HG03097 (cell line): ENCODE data around the gene TAF11L4.
"Not testable (repeated sequence)": the region's sequence is repeated elsewhere in the genome, so short reads cannot be mapped to it uniquely, and the experiment has no call there.

Experiments
- ATAC-seq: cut with Tn5 transposase; IDR thresholded peaks from one replicate; pipeline ENCODE4 v1.9.1; 2021; ENCODE audit not compliant: unreplicated experiment, low FRiP score

The TAF11L4 gene

DNA sequence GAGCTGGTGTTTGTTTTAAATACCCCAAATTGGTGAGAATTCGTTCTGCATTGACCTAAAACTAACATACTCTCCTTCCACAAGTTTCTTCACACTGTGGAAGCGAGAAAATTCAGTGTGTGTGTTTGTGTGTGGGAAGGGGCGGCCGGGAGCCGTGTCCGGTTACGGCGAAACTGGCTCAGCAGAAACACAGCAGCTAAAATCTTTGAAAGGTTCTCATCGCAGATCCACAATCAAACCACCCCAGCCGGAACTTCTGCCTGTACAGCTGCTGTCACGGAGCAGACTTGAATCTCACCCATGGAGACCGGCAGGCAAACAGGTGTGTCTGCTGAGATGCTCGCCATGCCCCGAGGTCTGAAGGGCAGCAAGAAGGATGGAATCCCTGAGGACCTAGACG is at the start of gene TAF11L4:
TAF11L4 (plus strand) TSS at position 301 of the 400 bp plus-strand sequence.
- not testable (repeated sequence) for ATAC-seq

GRCh38 chr5:17475064-17475463 is 46.5 kb upstream of the TAF11L4 start:
- not testable (repeated sequence) for ATAC-seq

DNA sequence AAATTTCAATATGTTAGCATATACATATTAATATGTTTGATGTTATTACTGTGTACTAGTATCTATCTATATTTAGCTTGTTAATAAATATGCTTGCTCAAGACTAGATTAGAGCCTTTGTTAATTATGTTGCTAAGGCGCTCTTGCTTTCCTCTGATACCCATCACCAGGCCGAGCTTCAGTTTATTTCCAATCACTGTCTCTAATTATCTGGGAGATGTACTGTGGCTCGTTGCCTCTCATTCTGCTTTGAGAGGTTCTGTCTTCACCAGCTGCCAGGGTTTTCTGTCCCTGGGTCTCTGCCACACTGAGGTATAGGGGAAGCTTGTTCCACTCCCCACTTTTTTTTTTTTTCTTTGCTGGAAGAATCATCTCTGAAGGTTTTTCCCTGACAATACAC is 44.6 kb upstream of the TAF11L4 start:
- ATAC-seq, result no peak

DNA sequence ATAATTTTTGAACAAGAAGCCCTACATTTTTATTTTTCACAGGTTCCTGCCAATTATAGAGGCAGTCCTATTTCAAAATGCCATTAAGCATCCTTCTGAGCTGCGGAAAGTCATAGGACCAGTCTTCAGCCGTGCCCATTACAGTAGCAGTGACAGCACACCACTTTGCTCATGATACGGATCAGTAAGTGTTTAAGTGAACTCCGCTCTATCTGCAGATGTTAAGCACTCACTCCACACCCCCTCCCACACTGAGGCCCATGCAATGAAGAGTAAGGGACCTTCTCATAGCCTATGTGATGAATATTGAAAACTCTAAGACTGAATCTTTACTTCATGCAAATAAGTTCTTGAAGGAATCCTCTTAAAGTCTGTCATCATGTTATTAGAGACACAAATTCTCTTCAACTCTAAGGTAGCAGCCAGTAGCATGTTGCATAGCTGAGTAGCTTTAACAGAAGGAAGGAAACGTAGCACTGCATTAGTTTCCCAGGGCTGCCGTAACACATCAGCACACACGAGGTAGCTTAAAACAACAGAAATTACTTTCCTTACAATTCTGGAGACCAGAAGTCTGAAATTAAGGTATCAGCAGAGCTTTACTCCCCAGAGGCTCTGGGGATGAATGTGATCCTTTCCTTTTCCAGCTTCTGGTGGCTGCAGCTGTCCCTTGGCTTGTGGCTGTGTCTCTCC is 43.9 kb upstream of the TAF11L4 start:
- no peak for ATAC-seq

DNA sequence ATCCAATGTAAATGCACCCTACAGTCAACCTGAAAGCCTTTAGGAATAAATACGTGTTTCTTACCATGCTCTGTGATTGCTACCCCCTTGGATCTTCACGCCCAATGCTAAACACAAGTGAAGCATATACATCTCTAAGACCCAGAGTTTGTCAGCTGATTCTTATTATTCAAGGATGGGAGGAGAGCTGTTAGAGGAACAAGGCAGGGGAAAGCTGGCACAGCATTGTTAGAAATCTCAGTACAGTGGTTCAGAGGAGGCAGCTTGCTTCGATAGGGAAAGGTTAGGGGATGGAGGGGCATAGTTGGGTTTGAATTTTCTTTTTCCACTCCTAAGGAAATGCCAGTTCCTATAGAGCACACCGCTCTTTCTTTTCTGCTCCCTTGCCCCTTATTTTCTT is 40.2 kb upstream of the TAF11L4 start:
- ATAC-seq, result no peak

GRCh38 chr5:17482790-17483189 is 38.8 kb upstream of the TAF11L4 start:
- ATAC-seq, result no peak

- not testable (repeated sequence) for ATAC-seq
Observed at GRCh38 chr5:17486464-17487173, 35.0 kb upstream of the TAF11L4 start.

DNA sequence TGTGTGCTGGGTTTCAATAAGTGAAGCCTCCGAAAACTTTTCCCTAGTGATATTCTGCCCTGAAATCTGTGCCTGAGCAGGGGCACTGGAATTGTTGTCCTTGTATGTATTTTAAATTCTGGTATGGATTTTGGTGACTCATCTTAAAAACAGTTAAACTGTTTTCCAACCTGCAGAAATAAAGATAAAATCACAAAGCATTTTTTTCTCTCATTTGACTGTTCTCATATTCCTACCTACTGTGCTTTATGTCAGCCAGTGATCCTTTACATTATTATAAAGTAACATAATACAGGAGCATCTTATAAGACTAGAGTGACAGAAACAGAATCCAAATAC is 34.5 kb upstream of the TAF11L4 start:
- no peak for ATAC-seq

- ATAC-seq, result not testable (repeated sequence)
Observed at GRCh38 chr5:17491257-17491656, 30.3 kb upstream of the TAF11L4 start.

DNA sequence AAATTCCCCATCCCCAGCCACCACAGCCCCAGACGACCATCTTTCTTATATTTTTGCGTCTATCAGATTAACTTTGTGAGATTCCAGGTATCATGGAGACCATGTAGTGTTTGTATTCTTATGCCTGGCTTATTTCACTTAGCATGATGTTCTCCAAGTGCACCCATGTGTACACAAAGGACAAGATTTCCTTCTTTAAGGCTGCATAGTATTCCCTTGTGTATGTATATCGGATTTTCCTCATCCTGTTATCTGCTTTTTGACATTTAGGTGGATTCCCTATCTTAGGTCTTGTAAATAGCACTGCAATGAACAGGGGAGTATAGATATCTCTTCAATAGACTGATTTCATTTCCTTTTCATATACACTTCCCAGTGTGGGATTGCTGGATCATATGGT is 28.8 kb upstream of the TAF11L4 start:
- no peak for ATAC-seq

- ATAC-seq, result no peak
Observed at GRCh38 chr5:17497446-17497845, 24.2 kb upstream of the TAF11L4 start.

- not testable (repeated sequence) for ATAC-seq
Observed at GRCh38 chr5:17497931-17498330, 23.7 kb upstream of the TAF11L4 start, which contains the start of gene TAF11L2. Gene TAF11L2, plus strand, starts transcription at chr5:17498231.

- no peak for ATAC-seq
Observed at GRCh38 chr5:17511775-17512325, 9.8 kb upstream of the TAF11L4 start.

GRCh38 chr5:17517526-17517925 is 4.1 kb upstream of the TAF11L4 start:
- not testable (repeated sequence) for ATAC-seq

DNA sequence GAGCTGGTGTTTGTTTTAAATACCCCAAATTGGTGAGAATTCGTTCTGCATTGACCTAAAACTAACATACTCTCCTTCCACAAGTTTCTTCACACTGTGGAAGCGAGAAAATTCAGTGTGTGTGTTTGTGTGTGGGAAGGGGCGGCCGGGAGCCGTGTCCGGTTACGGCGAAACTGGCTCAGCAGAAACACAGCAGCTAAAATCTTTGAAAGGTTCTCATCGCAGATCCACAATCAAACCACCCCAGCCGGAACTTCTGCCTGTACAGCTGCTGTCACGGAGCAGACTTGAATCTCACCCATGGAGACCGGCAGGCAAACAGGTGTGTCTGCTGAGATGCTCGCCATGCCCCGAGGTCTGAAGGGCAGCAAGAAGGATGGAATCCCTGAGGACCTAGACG is 3.5 kb upstream of the TAF11L4 start, which contains the start of gene TAF11L3:
TAF11L3 (plus strand) TSS at position 301 of the 400 bp plus-strand sequence.
- ATAC-seq, result not testable (repeated sequence)

DNA sequence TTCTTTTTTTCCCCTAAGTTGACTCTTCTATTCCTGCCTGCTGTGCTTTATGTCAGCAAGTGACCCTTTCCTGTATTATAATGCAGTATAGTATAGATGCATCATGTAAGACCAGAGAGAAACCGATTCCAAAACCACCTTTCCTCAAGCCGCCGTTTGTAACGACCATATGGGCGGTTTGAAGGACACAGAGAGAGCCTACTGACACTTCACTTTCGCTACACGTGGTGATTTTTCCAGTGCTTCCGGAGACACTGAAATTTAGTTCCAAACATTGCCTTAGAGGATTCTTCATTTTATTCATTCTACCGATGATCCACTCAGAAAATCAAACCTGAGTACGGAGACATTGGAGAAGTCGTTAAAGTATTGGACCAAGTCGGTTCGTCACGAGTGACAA is 2.1 kb upstream of the TAF11L4 start:
- not testable (repeated sequence) for ATAC-seq

DNA sequence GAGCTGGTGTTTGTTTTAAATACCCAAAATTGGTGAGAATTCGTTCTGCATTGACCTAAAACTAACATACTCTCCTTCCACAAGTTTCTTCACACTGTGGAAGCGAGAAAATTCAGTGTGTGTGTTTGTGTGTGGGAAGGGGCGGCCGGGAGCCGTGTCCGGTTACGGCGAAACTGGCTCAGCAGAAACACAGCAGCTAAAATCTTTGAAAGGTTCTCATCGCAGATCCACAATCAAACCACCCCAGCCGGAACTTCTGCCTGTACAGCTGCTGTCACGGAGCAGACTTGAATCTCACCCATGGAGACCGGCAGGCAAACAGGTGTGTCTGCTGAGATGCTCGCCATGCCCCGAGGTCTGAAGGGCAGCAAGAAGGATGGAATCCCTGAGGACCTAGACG is 3.3 kb downstream of the TAF11L4 start, which contains the start of gene TAF11L5:
TAF11L5 (plus strand) TSS at position 301 of the 400 bp plus-strand sequence.
- not testable (repeated sequence) for ATAC-seq

- not testable (repeated sequence) for ATAC-seq
Observed at GRCh38 chr5:17526504-17526903, 4.9 kb downstream of the TAF11L4 start.

- not testable (repeated sequence) for ATAC-seq
Observed at GRCh38 chr5:17528369-17528768, 6.8 kb downstream of the TAF11L4 start, which contains the start of gene TAF11L6. Gene TAF11L6, plus strand, starts transcription at chr5:17528669.
